ENCODE data around the gene PTEN. TPM values are rescaled to one million over a fixed set of nuclear protein-coding genes. Genes with fewer than 3 reads are reported as not detected.

The PTEN gene
- polyA plus RNA-seq, 4 donors, result 56.5 to 70.5 (median 64.1) TPM

DNA sequence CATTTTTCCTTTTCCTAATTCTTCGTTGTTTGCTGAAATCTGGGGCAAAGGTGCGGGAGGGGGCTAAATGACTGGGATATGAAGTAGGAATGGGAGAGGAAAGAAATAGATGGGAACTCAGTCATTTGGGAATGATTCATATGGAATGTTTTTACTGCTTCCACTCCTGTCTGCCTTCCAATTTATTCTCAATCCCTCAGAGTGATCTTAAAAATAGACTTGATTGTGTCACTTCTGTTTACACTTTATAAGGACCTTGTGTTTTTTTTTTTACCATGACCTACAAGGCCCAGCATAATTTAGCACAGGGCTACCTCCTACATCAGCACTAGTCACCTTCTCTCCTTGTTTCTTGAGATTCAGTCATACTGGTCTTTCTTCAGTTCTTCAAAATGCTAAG is 97.9 kb downstream of the PTEN start:
- DNase-seq (ENCODE audit: low read depth in 4 of 4, low spot score in 3 of 4), result no peak

DNA sequence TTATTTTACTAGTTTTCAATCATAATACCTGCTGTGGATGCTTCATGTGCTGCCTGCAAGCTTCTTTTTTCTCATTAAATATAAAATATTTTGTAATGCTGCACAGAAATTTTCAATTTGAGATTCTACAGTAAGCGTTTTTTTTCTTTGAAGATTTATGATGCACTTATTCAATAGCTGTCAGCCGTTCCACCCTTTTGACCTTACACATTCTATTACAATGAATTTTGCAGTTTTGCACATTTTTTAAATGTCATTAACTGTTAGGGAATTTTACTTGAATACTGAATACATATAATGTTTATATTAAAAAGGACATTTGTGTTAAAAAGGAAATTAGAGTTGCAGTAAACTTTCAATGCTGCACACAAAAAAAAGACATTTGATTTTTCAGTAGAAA is 103.0 kb downstream of the PTEN start:
- DNase-seq (ENCODE audit: low read depth in 4 of 4, low spot score in 3 of 4), result peak in 1 of 4 donors; percentile 3

GRCh38 chr10:87973635-87974034 is 110.2 kb downstream of the PTEN start:
- DNase-seq (ENCODE audit: low read depth in 4 of 4, low spot score in 3 of 4), result no peak

- DNase-seq (ENCODE audit: low read depth in 4 of 4, low spot score in 3 of 4), result no peak
These were observed 110.7 kb downstream of the PTEN start for GRCh38 chr10:87974130-87974529.

- no peak for DNase-seq (ENCODE audit: low read depth in 4 of 4, low spot score in 3 of 4)
These were observed 111.3 kb downstream of the PTEN start for GRCh38 chr10:87974769-87975168.

- DNase-seq (ENCODE audit: low read depth in 4 of 4, low spot score in 3 of 4), result no peak
These were observed 112.8 kb downstream of the PTEN start for GRCh38 chr10:87976101-87976743.

GRCh38 chr10:87978166-87978565 is 114.7 kb downstream of the PTEN start:
- no peak for DNase-seq (ENCODE audit: low read depth in 4 of 4, low spot score in 3 of 4)

- no peak for DNase-seq (ENCODE audit: low read depth in 4 of 4, low spot score in 3 of 4)
These were observed 116.4 kb downstream of the PTEN start for GRCh38 chr10:87979847-87980246.

GRCh38 chr10:87983716-87984115 is 120.3 kb downstream of the PTEN start:
- DNase-seq (ENCODE audit: low read depth in 4 of 4, low spot score in 3 of 4), result no peak

DNA sequence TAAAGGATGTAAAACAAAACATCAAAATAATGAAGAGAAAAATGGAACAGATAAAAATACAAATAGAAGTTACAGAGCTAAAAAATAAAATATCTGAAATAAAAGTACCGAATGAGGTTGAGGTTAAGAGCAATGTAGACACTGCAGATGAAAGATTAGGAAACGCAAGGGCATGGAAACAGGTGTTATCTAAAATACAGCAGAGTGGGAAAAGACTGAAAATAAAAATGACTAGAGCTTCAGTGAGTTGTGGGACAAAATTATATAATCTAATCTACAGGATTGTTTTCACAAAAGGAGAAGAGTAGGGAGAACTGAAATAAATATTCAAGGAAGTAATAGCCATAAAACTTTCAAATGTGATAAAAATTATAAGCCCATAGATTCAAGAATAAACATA is 123.8 kb downstream of the PTEN start:
- DNase-seq (ENCODE audit: low read depth in 4 of 4, low spot score in 3 of 4), result no peak

- DNase-seq (ENCODE audit: low read depth in 4 of 4, low spot score in 3 of 4), result no peak
These were observed 128.5 kb downstream of the PTEN start for GRCh38 chr10:87991946-87992345.

GRCh38 chr10:88004451-88004850 is 141.0 kb downstream of the PTEN start:
- DNase-seq (ENCODE audit: low read depth in 4 of 4, low spot score in 3 of 4), result no peak

GRCh38 chr10:88006261-88006660 is 142.8 kb downstream of the PTEN start:
- DNase-seq (ENCODE audit: low read depth in 4 of 4, low spot score in 3 of 4), result no peak

- DNase-seq (ENCODE audit: low read depth in 4 of 4, low spot score in 3 of 4), result no peak
These were observed 145.5 kb downstream of the PTEN start for GRCh38 chr10:88008866-88009470.

GRCh38 chr10:88012641-88013040 is 149.2 kb downstream of the PTEN start:
- no peak for DNase-seq (ENCODE audit: low read depth in 4 of 4, low spot score in 3 of 4)

DNA sequence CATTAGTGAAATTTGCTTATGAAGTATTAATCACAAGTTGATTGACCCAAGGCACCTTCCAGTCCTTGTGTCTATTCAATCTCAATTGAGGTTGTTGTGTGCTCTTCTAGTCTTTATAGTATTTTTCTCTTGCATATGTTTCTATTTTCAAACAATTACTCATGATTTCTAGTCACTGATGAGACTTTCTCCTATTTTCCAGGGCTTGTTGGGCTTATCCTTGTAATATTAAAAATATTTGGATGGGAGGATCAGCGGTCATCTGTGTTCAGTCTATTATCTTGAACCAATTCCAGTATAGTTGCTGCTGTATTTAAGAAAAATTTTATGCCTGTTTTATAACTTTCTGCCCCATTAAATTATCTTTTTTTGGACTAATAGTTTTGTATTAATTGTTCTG is 154.4 kb downstream of the PTEN start:
- DNase-seq (ENCODE audit: low read depth in 4 of 4, low spot score in 3 of 4), result no peak

DNA sequence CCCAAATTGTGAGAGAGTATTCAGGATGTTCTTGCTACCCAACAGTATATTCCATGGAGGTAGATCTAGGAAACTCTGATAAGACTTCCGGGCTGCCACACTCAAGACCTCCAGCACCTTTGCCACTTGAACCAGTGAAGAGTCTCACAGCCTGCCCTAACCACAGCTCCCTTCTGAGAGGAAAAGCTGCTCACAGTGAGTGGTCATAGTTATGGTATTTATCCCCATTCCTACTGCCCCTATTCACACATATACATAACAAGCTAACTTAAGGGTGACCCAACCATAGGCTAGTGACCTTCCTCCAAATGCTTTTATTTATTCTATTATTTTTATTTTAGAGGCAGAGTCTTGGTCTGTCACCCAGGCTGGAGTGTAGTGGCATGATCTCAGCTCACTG is 156.3 kb downstream of the PTEN start:
- no peak for DNase-seq (ENCODE audit: low read depth in 4 of 4, low spot score in 3 of 4)

Other genes starting within 250 kb of the PTEN start
- gene PAPSS2, start 203.7 kb upstream of the PTEN start, polyA plus RNA-seq (ENCODE audit: insufficient read length in 4 of 4), result 10 to 100 TPM; 46.4 to 56.1 (median 51.5) TPM
- gene ATAD1, start 45.4 kb upstream of the PTEN start, polyA plus RNA-seq (ENCODE audit: insufficient read length in 4 of 4), result 10 to 100 TPM; 54.4 to 70.5 (median 67.5) TPM
- gene KLLN, start 92 bp upstream of the PTEN start, polyA plus RNA-seq (ENCODE audit: insufficient read length in 4 of 4), result 1 to 10 TPM; 1.3 to 1.7 (median 1.7) TPM